Loucy (cell line): Measurements from ENCODE around the gene VGLL1.

ENCODE experiments used
- H2AFZ ChIP-seq: fragments of 200-600 bp; sonication (generic); 2 replicates; pipeline ENCODE4 v1.6.0; 2016; ENCODE audit warnings: antibody characterized with exemption, mild to moderate bottlenecking, low read length, moderate library complexity
- H3F3A ChIP-seq: fragments of 200-600 bp; 2 replicates; pipeline ENCODE4 v1.6.0; 2016; ENCODE audit warnings: antibody characterized with exemption, low read depth, mild to moderate bottlenecking
- H3K27me3 ChIP-seq: fragments of 200-600 bp; sonication (generic); 2 replicates; pipeline ENCODE4 v1.6.1; 2014; ENCODE audit warnings: low read length, mild to moderate bottlenecking; ENCODE audit not compliant: insufficient read depth, poor library complexity, severe bottlenecking
- H3K36me3 ChIP-seq: fragments of 200-600 bp; sonication (generic); 2 replicates; pipeline ENCODE4 v1.6.1; 2016; ENCODE audit warnings: low read length; ENCODE audit not compliant: insufficient read depth
- H3K4me1 ChIP-seq: fragments of 200-600 bp; sonication (generic); 2 replicates; pipeline ENCODE4 v1.5.1; 2014; ENCODE audit warnings: low read length, mild to moderate bottlenecking; ENCODE audit not compliant: insufficient read depth, poor library complexity, severe bottlenecking
- H3K4me2 ChIP-seq: fragments of 200-600 bp; sonication (generic); 2 replicates; pipeline ENCODE4 v1.6.0; 2014; ENCODE audit warnings: antibody characterized with exemption, low read length, low read depth, mild to moderate bottlenecking; ENCODE audit not compliant: poor library complexity, severe bottlenecking
- H3K4me3 ChIP-seq: fragments of 200-600 bp; sonication (generic); 2 replicates; pipeline ENCODE4 v1.5.1; 2014; ENCODE audit warnings: low read length, mild to moderate bottlenecking, mixed read lengths; ENCODE audit not compliant: poor library complexity, severe bottlenecking
- H3K79me2 ChIP-seq: fragments of 200-600 bp; sonication (generic); 2 replicates; pipeline ENCODE4 v1.6.1; 2014; ENCODE audit warnings: low read length; ENCODE audit not compliant: insufficient read depth
- H3K9ac ChIP-seq: fragments of 200-600 bp; sonication (generic); 2 replicates; pipeline ENCODE4 v1.6.0; 2014; ENCODE audit warnings: mild to moderate bottlenecking, low read depth, low read length, moderate library complexity; ENCODE audit not compliant: poor library complexity, severe bottlenecking
- H3K9me2 ChIP-seq: fragments of 200-600 bp; sonication (generic); replicated peaks from 2 replicates; pipeline ENCODE4 v1.6.1; 2016; ENCODE audit warnings: low read depth, low read length, mixed read lengths
- H3K9me3 ChIP-seq: fragments of 200-600 bp; sonication (generic); 2 replicates; pipeline ENCODE4 v1.6.1; 2014; ENCODE audit warnings: mild to moderate bottlenecking, antibody characterized with exemption, low read length, low read depth; ENCODE audit not compliant: insufficient read depth
- H4K20me1 ChIP-seq: fragments of 200-600 bp; sonication (generic); 2 replicates; pipeline ENCODE4 v1.6.0; 2014; ENCODE audit warnings: antibody characterized with exemption, low read length, mild to moderate bottlenecking; ENCODE audit not compliant: insufficient read depth, poor library complexity, severe bottlenecking
- EZH2phosphoT487 ChIP-seq: fragments of 200-600 bp; IDR thresholded peaks from 2 replicates; pipeline ENCODE4 v1.6.1; 2018; ENCODE audit warnings: antibody characterized with exemption, mild to moderate bottlenecking, moderate library complexity, borderline replicate concordance
- TF ChIP-seq, protein P1 (sequence below): fragments of 200-600 bp; sonication (generic); conservative IDR thresholded peaks from 2 replicates; pipeline ENCODE4 v1.5.1; 2014; ENCODE audit warnings: mild to moderate bottlenecking, antibody characterized with exemption, low read length

The VGLL1 gene

DNA sequence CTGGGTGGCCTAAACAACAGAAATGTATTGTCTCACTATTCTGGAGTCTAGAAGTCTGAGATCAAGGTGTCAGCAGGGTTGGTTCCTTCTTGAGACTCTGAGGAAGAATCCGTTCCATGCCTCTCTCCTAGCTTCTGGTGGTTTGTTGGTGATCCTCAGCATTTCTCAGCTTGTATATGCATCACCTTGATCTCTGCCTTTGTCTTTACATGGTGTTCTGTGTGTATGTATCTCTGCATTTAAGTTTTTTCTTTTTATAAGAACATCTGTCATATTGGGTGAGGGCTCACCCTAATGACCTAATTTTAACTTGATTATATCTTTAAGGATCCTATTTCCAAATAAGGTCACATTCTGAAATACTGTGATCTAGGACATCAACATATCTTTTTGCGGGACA, 65.3 kb downstream of the VGLL1 start:
- Histone ChIP-seq H3K36me3 (no peaks in the 10 kb centered on the region), H2AFZ (no peak overlapping the region), H3K4me3 (no peak overlapping the region), H4K20me1 (no peaks in the 10 kb centered on the region), H3K4me1 (no peaks in the 10 kb centered on the region), H3K9me3 (no peaks in the 10 kb centered on the region), H3K9me2 (no peaks in the 10 kb centered on the region), H3K4me2 (no peak overlapping the region), H3K79me2 (no peaks in the 10 kb centered on the region), H3K9ac (no peak overlapping the region), H3K27me3 (no peaks in the 10 kb centered on the region), H3F3A (no peaks in the 10 kb centered on the region)
- no peak for TF ChIP-seq EZH2phosphoT487
- TF ChIP-seq, protein P1, sequence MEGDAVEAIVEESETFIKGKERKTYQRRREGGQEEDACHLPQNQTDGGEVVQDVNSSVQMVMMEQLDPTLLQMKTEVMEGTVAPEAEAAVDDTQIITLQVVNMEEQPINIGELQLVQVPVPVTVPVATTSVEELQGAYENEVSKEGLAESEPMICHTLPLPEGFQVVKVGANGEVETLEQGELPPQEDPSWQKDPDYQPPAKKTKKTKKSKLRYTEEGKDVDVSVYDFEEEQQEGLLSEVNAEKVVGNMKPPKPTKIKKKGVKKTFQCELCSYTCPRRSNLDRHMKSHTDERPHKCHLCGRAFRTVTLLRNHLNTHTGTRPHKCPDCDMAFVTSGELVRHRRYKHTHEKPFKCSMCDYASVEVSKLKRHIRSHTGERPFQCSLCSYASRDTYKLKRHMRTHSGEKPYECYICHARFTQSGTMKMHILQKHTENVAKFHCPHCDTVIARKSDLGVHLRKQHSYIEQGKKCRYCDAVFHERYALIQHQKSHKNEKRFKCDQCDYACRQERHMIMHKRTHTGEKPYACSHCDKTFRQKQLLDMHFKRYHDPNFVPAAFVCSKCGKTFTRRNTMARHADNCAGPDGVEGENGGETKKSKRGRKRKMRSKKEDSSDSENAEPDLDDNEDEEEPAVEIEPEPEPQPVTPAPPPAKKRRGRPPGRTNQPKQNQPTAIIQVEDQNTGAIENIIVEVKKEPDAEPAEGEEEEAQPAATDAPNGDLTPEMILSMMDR = no peak

GRCh38 chrX:136597954-136598353, 65.9 kb downstream of the VGLL1 start:
- Histone ChIP-seq H3F3A (no peaks in the 10 kb centered on the region), H3K4me1 (no peaks in the 10 kb centered on the region), H3K9me3 (no peaks in the 10 kb centered on the region), H3K27me3 (no peaks in the 10 kb centered on the region), H3K9me2 (no peaks in the 10 kb centered on the region), H3K36me3 (no peaks in the 10 kb centered on the region), H3K79me2 (no peaks in the 10 kb centered on the region), H3K9ac (no peak overlapping the region), H3K4me2 (no peak overlapping the region), H4K20me1 (no peaks in the 10 kb centered on the region), H2AFZ (no peak overlapping the region), H3K4me3 (no peak overlapping the region)
- no peak for TF ChIP-seq EZH2phosphoT487
- TF ChIP-seq, protein P1 = no peak

- Histone ChIP-seq H3K4me1 (no peaks in the 10 kb centered on the region), H4K20me1 (no peaks in the 10 kb centered on the region), H3K9ac (no peak overlapping the region), H3F3A (no peaks in the 10 kb centered on the region), H2AFZ (no peak overlapping the region), H3K36me3 (no peaks in the 10 kb centered on the region), H3K4me3 (no peak overlapping the region), H3K79me2 (no peaks in the 10 kb centered on the region), H3K4me2 (no peak overlapping the region), H3K27me3 (no peaks in the 10 kb centered on the region), H3K9me3 (no peaks in the 10 kb centered on the region), H3K9me2 (no peaks in the 10 kb centered on the region)
- TF ChIP-seq EZH2phosphoT487 = no peak
- TF ChIP-seq, protein P1 = no peak
Observed at GRCh38 chrX:136598631-136599030, 66.6 kb downstream of the VGLL1 start.
